ENCODE data around the gene SPATA25.
"Not testable (repeated sequence)": the region's sequence is repeated elsewhere in the genome, so short reads cannot be mapped to it uniquely, and the experiment has no call there.

The SPATA25 gene

GRCh38 chr20:45892828-45893500 is 5.5 kb upstream of the SPATA25 start:
- no peak for DNase-seq

DNA sequence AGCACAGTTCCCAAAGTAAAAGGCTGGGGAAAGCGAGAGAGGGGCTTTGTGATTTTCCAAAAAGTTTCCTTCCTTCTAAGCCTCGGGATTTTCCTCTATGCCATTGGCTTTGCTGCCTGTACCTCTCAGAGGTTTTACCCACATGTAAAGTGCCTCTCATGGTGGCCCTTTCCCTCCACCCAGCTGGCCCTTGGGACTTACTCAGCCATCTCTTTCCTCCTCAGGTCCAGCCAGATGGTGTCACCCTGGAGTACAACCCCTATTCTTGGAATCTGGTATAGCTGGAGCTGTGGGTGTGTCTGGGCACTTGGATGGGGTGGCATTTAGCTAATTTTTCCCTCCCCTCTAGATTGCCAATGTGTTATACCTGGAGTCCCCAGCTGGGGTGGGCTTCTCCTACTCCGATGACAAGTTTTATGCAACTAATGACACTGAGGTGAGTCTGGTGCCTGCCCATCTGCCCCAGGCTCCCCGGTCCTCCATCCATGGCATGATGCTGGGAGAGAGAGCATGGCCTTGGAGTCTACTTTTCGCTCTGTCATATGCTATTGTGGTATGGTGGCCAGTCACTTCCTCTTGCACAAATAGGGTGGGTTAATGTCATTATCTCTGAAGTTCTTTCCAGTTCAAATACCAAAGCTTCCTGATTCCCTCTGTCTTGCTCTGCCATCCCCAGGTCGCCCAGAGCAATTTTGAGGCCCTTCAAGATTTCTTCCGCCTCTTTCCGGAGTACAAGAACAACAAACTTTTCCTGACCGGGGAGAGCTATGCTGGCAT is 4.8 kb upstream of the SPATA25 start:
- no peak for DNase-seq

- DNase-seq: peak; percentile 78 to 83
Measured at GRCh38 chr20:45890985-45891983, 3.9 kb upstream of the SPATA25 start, which contains the start of the genes CTSA and NEURL2. TSS of gene CTSA (plus strand) at chr20:45891335. CDS start at chr20:45891569, 234 bp downstream. TSS of gene NEURL2 (minus strand) at chr20:45891208. CDS start at chr20:45890991, 217 bp downstream.

DNA sequence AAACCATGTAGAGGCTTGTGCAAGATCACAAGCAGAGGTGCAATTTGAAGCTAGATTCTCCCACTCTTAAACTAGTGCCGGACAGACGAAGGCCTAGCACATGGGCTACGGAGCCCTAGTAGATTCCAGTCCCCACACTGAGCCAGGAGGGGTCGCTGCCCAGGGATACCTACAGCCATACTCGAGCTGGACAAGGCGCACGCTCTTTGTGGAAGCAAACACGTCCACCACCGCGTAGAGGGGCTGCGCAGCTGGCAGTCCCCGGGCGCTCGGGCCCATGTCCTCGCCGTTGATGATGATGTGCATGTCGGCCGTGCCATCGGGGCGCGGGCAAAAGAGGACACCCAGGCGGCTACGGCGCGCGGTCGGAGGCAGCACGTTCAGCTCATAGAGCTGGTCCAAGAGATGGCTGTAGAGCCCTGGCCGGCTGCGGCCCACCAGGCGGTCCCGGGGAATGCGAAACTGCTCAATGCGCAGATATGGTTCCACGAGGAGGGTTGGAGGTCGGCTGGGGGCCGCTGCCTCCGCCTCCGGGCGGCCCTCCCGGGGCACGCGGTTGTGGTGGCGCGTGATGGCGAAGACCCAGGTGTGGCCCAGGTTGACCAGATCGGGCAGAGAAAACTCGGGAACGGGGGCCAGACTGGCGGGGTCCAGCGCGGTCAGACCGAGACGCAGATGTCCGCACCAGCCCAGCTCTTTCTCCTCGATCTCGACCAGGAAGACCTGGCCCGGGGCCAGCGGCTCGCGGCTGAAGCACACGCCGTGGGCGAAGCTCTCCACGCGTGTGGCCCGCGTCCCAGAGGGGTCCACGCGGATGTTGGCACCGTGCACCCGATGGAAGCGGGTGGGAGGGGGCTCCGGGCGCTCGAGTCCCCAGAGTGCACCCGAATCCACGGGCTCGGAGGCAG is 2.9 kb upstream of the SPATA25 start:
- peak; percentile 37 to 43 for DNase-seq

- no peak for DNase-seq
Measured at GRCh38 chr20:45888681-45889080, 1.3 kb upstream of the SPATA25 start.

- no peak for DNase-seq
Measured at GRCh38 chr20:45886590-45887345, 654 bp downstream of the SPATA25 start.

GRCh38 chr20:45883100-45883469 is 4.3 kb downstream of the SPATA25 start:
- no peak for DNase-seq

- DNase-seq: no peak
Measured at GRCh38 chr20:45882469-45883099, 4.8 kb downstream of the SPATA25 start.

DNA sequence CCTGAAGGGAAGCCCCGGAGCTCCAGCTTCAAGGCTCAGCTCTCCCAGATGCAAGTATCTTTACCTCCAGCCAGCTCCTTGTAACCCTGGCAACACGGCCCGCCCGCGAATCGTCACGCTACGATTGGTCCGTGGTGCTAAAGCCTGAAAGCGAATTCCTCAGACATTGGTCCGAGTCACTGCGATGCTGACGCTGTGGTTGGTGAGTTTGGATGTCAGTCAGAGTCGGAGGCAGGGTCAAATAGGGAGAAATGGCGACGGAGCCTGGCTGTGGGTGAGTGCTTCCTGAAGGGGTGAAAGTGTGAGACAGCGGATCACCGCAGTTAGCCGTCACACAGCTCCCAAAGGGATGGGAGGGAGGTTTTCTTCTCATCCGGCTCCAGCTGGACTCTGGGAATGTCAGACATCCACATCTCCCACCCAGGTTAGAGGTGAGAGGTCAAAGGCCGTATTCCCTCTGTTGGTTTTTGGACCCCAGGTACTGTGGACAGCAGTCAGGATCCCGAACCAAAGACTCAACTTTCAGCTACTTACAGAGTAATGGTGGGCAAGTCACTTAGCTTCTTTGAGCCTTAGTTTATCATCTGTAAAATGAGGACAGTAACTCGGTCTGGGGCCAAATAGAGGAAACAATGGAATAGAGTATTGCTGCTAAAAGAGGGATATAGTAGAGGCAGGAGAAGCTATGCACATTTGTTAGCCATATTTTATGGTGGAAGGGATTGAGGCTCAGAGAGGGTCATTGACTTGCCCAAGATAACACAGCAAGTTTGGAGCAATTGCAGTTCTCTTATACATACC is 6.2 kb downstream of the SPATA25 start, which contains the start of gene ZSWIM1:
Gene ZSWIM1, plus strand, starts transcription at position 240 of the 801 bp plus-strand sequence. CDS start 1,366 bp downstream, outside the sequence.
- peak; percentile 99 for DNase-seq

DNA sequence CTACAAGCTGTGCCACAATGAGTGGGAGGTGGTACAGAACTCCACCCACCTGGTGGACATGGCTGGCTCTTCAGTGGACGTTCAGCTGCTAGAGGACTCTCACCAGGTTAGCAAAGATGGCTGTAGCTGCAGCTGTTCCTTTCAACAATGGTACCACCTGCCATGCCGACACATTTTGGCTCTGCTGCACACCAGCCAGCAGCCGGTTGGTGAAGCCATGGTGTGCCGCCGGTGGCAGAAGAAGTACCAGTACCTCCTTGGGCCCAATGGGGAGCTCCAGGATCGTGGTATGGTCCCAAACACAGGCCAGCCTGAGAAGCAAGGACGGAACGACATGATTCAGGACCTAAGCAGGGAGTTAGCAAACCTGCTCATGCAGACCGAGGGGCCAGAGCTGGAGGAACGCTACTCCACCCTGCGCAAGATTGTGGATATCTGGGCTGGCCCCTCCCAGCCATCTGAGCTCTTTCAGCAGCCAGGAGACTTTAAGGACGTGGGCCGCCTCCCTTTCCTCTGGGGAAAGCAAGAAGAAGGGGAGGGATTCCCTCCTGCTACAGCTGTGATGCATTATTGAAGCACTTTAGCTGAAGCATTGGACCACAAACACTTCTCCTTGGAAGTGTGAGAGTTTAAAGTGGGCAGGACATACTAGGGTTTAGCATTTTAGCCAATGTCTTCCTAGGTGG is 9.2 kb downstream of the SPATA25 start:
- DNase-seq: no peak

GRCh38 chr20:45874576-45874975 is 12.8 kb downstream of the SPATA25 start:
- no peak for DNase-seq

DNA sequence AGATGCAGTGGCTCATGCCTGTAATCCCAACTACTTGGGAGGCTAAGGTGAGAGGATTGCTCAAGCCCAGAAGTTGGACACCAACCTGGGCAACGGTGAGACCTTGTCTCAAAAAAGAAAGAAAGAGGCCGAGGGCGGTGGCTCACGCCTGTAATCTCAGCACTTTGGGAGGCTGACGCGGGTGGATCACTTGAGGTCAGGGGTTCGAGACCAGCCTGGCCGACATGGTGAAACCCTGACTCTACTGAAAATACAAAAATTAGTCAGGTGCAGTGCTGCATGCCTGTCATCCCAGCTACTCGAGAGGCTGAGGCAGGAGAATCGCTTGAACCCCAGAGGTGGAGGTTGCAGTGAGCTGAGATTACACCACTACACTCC is 13.3 kb downstream of the SPATA25 start:
- DNase-seq: not testable (repeated sequence)

DNA sequence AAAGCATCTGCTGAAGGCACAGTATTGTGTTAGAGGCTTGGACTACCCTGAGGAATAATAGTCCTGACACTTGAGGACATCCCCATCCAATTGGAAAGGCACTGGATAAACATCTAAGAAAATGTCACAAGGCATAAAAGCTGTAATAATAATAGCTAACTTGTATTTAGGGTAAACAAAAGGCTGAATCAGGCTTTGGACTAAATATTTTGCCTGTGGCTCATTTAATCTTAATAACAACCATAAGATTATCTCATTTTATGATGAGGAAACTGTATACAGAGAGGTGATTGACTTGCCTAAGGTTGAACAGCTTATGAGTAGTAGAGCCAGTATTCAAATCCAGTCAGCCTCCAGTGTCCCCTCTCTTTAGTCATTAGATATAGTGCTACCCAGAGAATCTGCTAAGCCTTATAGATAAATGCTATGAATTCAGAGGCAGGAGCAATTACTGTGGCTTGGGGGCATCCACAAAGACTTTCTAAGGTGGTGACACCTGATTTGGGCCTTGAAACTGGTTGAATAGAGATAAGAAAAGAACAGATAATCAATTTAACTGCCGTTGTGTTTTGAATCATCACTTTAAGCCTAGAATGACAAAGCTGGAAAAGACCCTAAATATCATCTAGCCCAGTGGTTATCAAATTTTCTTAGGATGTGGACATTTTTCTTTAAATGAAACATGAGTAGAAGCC is 13.9 kb downstream of the SPATA25 start:
- DNase-seq: no peak

DNA sequence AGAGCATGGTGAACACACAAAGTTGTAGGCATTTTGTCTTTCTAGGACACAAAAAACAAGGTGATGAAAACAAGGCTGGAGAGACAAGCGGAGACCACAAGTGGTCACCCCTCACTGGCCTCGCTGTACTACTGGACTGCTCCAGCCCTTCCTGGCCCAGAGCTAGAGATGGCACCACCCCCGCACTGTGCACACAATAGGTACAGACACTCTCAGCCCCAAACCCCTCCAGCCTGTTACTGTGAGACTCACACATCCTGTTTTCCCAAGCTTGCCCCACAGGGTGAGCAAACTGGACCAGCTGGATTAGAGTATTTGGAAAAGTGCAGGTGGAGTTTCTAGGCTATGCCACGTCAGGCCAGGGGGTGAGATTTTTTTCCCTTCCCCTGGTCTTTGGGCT is 14.8 kb downstream of the SPATA25 start:
- no peak for DNase-seq

- DNase-seq: no peak
Measured at GRCh38 chr20:45867819-45868176, 19.6 kb downstream of the SPATA25 start.

- DNase-seq: no peak
Measured at GRCh38 chr20:45867136-45867818, 20.1 kb downstream of the SPATA25 start.

DNA sequence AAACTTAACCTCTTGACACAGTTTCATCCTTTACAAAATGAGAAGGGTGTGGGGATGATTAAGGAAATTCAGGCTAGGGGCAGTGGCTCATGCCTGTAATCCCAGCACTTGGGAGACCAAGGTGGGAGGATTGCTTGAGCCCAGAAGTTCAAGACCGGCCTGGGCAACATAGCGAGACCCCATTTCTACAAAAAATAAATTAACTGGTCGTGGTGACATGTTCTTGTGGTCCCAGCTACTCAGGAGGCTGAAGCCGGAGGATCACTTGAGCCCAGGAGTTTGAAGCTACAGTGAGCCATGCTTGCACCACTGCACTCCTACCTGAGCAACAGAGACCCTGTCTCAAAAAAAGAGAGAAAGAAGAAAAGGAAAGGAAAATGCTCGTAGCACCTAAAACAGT is 21.0 kb downstream of the SPATA25 start:
- DNase-seq: no peak
